ENCODE measurements around the gene TRAPPC4.
A peak's percentile ranks its signal among the peaks of the same experiment; 100 is the strongest.
"Not testable (repeated sequence)": the region's sequence is repeated elsewhere in the genome, so short reads cannot be mapped to it uniquely, and the experiment has no call there.

Gene TRAPPC4

GRCh38 chr11:119030329-119031047 lies 11.9 kb downstream of the TRAPPC4 start, which contains the start of gene SLC37A4:
Gene SLC37A4, minus strand, starts transcription at chr11:119030877.
- H4K5ac ChIP-seq (ENCODE audit: low read length): no peak within 1 kb of the TSS
- peak within 1 kb of the TSS; percentile 83 for H3K9ac ChIP-seq (ENCODE audit: low read length)
- H4K8ac ChIP-seq (ENCODE audit: low read depth, low read length): no peak within 1 kb of the TSS
- no peaks in the 10 kb centered on the region for H3K36me3 ChIP-seq (ENCODE audit: control insufficient read depth, insufficient read depth, low read length)
- H2BK120ac ChIP-seq (ENCODE audit: low read depth, low read length): no peak within 1 kb of the TSS
- H3K4ac ChIP-seq (ENCODE audit: low read depth, low read length): peak within 1 kb of the TSS; percentile 82
- peak within 1 kb of the TSS; percentile 59 for H3K4me3 ChIP-seq (ENCODE audit: low read length)
- H3K56ac ChIP-seq (ENCODE audit: low read length): peak within 1 kb of the TSS; percentile 94
- H3K27ac ChIP-seq (ENCODE audit: low read depth, low read length): no peak within 1 kb of the TSS
- peaks cover 11% of the 10 kb centered on the region for H3K79me1 ChIP-seq (ENCODE audit: low read length)
- peak within 1 kb of the TSS; percentile 37 for H2BK5ac ChIP-seq (ENCODE audit: low read length)
- H2BK15ac ChIP-seq (replicated peaks; ENCODE audit: low read depth): no peak within 1 kb of the TSS
- H3K4me1 ChIP-seq (ENCODE audit: control insufficient read depth, low read depth, low read length): peaks cover 11% of the 10 kb centered on the region
- no peak within 1 kb of the TSS for H3K23ac ChIP-seq (ENCODE audit: low read length)
- no peaks in the 10 kb centered on the region for H3K27me3 ChIP-seq (ENCODE audit: insufficient read depth, low read length, poor library complexity)
- DNase-seq: peak; percentile 99
- H3K4me2 ChIP-seq (ENCODE audit: low read length): peak within 1 kb of the TSS; percentile 65
- peak within 1 kb of the TSS; percentile 81 for H3K18ac ChIP-seq (ENCODE audit: low read length)
- no CpG with 5 or more reads among the region's 67 CpGs for WGBS (ENCODE audit: extremely low coverage, insufficient coverage, low lambda C conversion rate)
- H3K79me2 ChIP-seq (ENCODE audit: control insufficient read depth, insufficient read depth, low read length): no peaks in the 10 kb centered on the region
- H2AK5ac ChIP-seq (ENCODE audit: low read length): no peak within 1 kb of the TSS

GRCh38 chr11:119031912-119032280 lies 13.3 kb downstream of the TRAPPC4 start:
- peaks cover 11% of the 10 kb centered on the region for H3K4me1 ChIP-seq (ENCODE audit: control insufficient read depth, low read depth, low read length)
- no peak overlapping the region for H3K18ac ChIP-seq (ENCODE audit: low read length)
- no peak overlapping the region for H3K9ac ChIP-seq (ENCODE audit: low read length)
- H3K79me1 ChIP-seq (ENCODE audit: low read length): peaks cover 11% of the 10 kb centered on the region
- no peak overlapping the region for H3K23ac ChIP-seq (ENCODE audit: low read length)
- H2AK5ac ChIP-seq (ENCODE audit: low read length): no peak overlapping the region
- H2BK120ac ChIP-seq (ENCODE audit: low read depth, low read length): no peak overlapping the region
- no peaks in the 10 kb centered on the region for H3K27me3 ChIP-seq (ENCODE audit: insufficient read depth, low read length, poor library complexity)
- no peak overlapping the region for H3K4ac ChIP-seq (ENCODE audit: low read depth, low read length)
- no peak for DNase-seq
- H2BK15ac ChIP-seq (replicated peaks; ENCODE audit: low read depth): no peak overlapping the region
- H3K36me3 ChIP-seq (ENCODE audit: control insufficient read depth, insufficient read depth, low read length): no peaks in the 10 kb centered on the region
- no CpG with 5 or more reads among the region's 9 CpGs for WGBS (ENCODE audit: extremely low coverage, insufficient coverage, low lambda C conversion rate)
- H3K56ac ChIP-seq (ENCODE audit: low read length): peak overlapping the region; percentile 39
- no peak overlapping the region for H3K4me3 ChIP-seq (ENCODE audit: low read length)
- H2BK5ac ChIP-seq (ENCODE audit: low read length): no peak overlapping the region
- H4K5ac ChIP-seq (ENCODE audit: low read length): no peak overlapping the region
- no peak overlapping the region for H3K27ac ChIP-seq (ENCODE audit: low read depth, low read length)
- H3K79me2 ChIP-seq (ENCODE audit: control insufficient read depth, insufficient read depth, low read length): no peaks in the 10 kb centered on the region
- H3K4me2 ChIP-seq (ENCODE audit: low read length): no peak overlapping the region
- no peak overlapping the region for H4K8ac ChIP-seq (ENCODE audit: low read depth, low read length)

- H3K4me2 ChIP-seq (ENCODE audit: low read length); H3K9ac ChIP-seq (ENCODE audit: low read length); H3K4ac ChIP-seq (ENCODE audit: low read depth, low read length); DNase-seq; H3K36me3 ChIP-seq (ENCODE audit: control insufficient read depth, insufficient read depth, low read length); H2BK5ac ChIP-seq (ENCODE audit: low read length); H3K79me1 ChIP-seq (ENCODE audit: low read length); H2BK15ac ChIP-seq (replicated peaks; ENCODE audit: low read depth); H2BK120ac ChIP-seq (ENCODE audit: low read depth, low read length); H3K27ac ChIP-seq (ENCODE audit: low read depth, low read length); H3K79me2 ChIP-seq (ENCODE audit: control insufficient read depth, insufficient read depth, low read length); H3K27me3 ChIP-seq (ENCODE audit: insufficient read depth, low read length, poor library complexity); H4K5ac ChIP-seq (ENCODE audit: low read length); H3K4me1 ChIP-seq (ENCODE audit: control insufficient read depth, low read depth, low read length); H3K23ac ChIP-seq (ENCODE audit: low read length); H3K56ac ChIP-seq (ENCODE audit: low read length); H3K18ac ChIP-seq (ENCODE audit: low read length); H2AK5ac ChIP-seq (ENCODE audit: low read length); H3K4me3 ChIP-seq (ENCODE audit: low read length); H4K8ac ChIP-seq (ENCODE audit: low read depth, low read length): not testable (repeated sequence)
- WGBS (ENCODE audit: extremely low coverage, insufficient coverage, low lambda C conversion rate): no CpG with 5 or more reads among the region's 10 CpGs
Measured at GRCh38 chr11:119033421-119033820, 14.9 kb downstream of the TRAPPC4 start.

- no peak for DNase-seq
- Histone ChIP-seq H3K18ac (ENCODE audit: low read length) (no peak overlapping the region), H4K8ac (ENCODE audit: low read depth, low read length) (no peak overlapping the region), H3K27me3 (ENCODE audit: insufficient read depth, low read length, poor library complexity) (no peaks in the 10 kb centered on the region), H3K79me2 (ENCODE audit: control insufficient read depth, insufficient read depth, low read length) (no peaks in the 10 kb centered on the region), H3K4me1 (ENCODE audit: control insufficient read depth, low read depth, low read length) (no peaks in the 10 kb centered on the region), H4K5ac (ENCODE audit: low read length) (no peak overlapping the region), H3K4ac (ENCODE audit: low read depth, low read length) (no peak overlapping the region), H3K56ac (ENCODE audit: low read length) (no peak overlapping the region), H3K79me1 (ENCODE audit: low read length) (no peaks in the 10 kb centered on the region), H3K4me3 (ENCODE audit: low read length) (no peak overlapping the region), H3K36me3 (ENCODE audit: control insufficient read depth, insufficient read depth, low read length) (no peaks in the 10 kb centered on the region), H3K4me2 (ENCODE audit: low read length) (no peak overlapping the region), H2AK5ac (ENCODE audit: low read length) (no peak overlapping the region), H2BK15ac (replicated peaks; ENCODE audit: low read depth) (no peak overlapping the region), H3K27ac (ENCODE audit: low read depth, low read length) (no peak overlapping the region), H2BK120ac (ENCODE audit: low read depth, low read length) (no peak overlapping the region), H2BK5ac (ENCODE audit: low read length) (no peak overlapping the region), H3K9ac (ENCODE audit: low read length) (no peak overlapping the region), H3K23ac (ENCODE audit: low read length) (no peak overlapping the region)
- no CpG with 5 or more reads among the region's 3 CpGs for WGBS (ENCODE audit: extremely low coverage, insufficient coverage, low lambda C conversion rate)
Measured at GRCh38 chr11:119034813-119035212, 16.2 kb downstream of the TRAPPC4 start.

GRCh38 chr11:119038884-119039283 lies 20.3 kb downstream of the TRAPPC4 start:
- no peak overlapping the region for H4K8ac ChIP-seq (ENCODE audit: low read depth, low read length)
- H2BK15ac ChIP-seq (replicated peaks; ENCODE audit: low read depth): no peak overlapping the region
- no CpG with 5 or more reads among the region's 5 CpGs for WGBS (ENCODE audit: extremely low coverage, insufficient coverage, low lambda C conversion rate)
- no peak overlapping the region for H2AK5ac ChIP-seq (ENCODE audit: low read length)
- no peak overlapping the region for H3K4me3 ChIP-seq (ENCODE audit: low read length)
- H3K56ac ChIP-seq (ENCODE audit: low read length): no peak overlapping the region
- H3K27me3 ChIP-seq (ENCODE audit: insufficient read depth, low read length, poor library complexity): no peaks in the 10 kb centered on the region
- no peak for DNase-seq
- no peak overlapping the region for H3K9ac ChIP-seq (ENCODE audit: low read length)
- H3K4me2 ChIP-seq (ENCODE audit: low read length): no peak overlapping the region
- H3K79me2 ChIP-seq (ENCODE audit: control insufficient read depth, insufficient read depth, low read length): no peaks in the 10 kb centered on the region
- no peak overlapping the region for H2BK5ac ChIP-seq (ENCODE audit: low read length)
- H3K4me1 ChIP-seq (ENCODE audit: control insufficient read depth, low read depth, low read length): no peaks in the 10 kb centered on the region
- H2BK120ac ChIP-seq (ENCODE audit: low read depth, low read length): no peak overlapping the region
- no peak overlapping the region for H3K18ac ChIP-seq (ENCODE audit: low read length)
- H3K27ac ChIP-seq (ENCODE audit: low read depth, low read length): no peak overlapping the region
- H3K79me1 ChIP-seq (ENCODE audit: low read length): no peaks in the 10 kb centered on the region
- no peak overlapping the region for H3K23ac ChIP-seq (ENCODE audit: low read length)
- no peak overlapping the region for H3K4ac ChIP-seq (ENCODE audit: low read depth, low read length)
- H3K36me3 ChIP-seq (ENCODE audit: control insufficient read depth, insufficient read depth, low read length): no peaks in the 10 kb centered on the region
- no peak overlapping the region for H4K5ac ChIP-seq (ENCODE audit: low read length)

- H4K5ac ChIP-seq (ENCODE audit: low read length); H3K27me3 ChIP-seq (ENCODE audit: insufficient read depth, low read length, poor library complexity); H4K8ac ChIP-seq (ENCODE audit: low read depth, low read length); H3K23ac ChIP-seq (ENCODE audit: low read length); H3K56ac ChIP-seq (ENCODE audit: low read length); H3K9ac ChIP-seq (ENCODE audit: low read length); H2BK15ac ChIP-seq (replicated peaks; ENCODE audit: low read depth); H3K4me3 ChIP-seq (ENCODE audit: low read length); H3K27ac ChIP-seq (ENCODE audit: low read depth, low read length); H3K18ac ChIP-seq (ENCODE audit: low read length); H3K79me1 ChIP-seq (ENCODE audit: low read length); H3K36me3 ChIP-seq (ENCODE audit: control insufficient read depth, insufficient read depth, low read length); H2AK5ac ChIP-seq (ENCODE audit: low read length); H3K79me2 ChIP-seq (ENCODE audit: control insufficient read depth, insufficient read depth, low read length); H3K4me1 ChIP-seq (ENCODE audit: control insufficient read depth, low read depth, low read length); H2BK120ac ChIP-seq (ENCODE audit: low read depth, low read length); H2BK5ac ChIP-seq (ENCODE audit: low read length); DNase-seq; H3K4ac ChIP-seq (ENCODE audit: low read depth, low read length); H3K4me2 ChIP-seq (ENCODE audit: low read length): not testable (repeated sequence)
- no CpG with 5 or more reads among the region's 11 CpGs for WGBS (ENCODE audit: extremely low coverage, insufficient coverage, low lambda C conversion rate)
Measured at GRCh38 chr11:119039471-119039870, 20.9 kb downstream of the TRAPPC4 start.

Data from mesendoderm (in vitro differentiated cells).